ENCODE results near the gene LRRC23.

DNA sequence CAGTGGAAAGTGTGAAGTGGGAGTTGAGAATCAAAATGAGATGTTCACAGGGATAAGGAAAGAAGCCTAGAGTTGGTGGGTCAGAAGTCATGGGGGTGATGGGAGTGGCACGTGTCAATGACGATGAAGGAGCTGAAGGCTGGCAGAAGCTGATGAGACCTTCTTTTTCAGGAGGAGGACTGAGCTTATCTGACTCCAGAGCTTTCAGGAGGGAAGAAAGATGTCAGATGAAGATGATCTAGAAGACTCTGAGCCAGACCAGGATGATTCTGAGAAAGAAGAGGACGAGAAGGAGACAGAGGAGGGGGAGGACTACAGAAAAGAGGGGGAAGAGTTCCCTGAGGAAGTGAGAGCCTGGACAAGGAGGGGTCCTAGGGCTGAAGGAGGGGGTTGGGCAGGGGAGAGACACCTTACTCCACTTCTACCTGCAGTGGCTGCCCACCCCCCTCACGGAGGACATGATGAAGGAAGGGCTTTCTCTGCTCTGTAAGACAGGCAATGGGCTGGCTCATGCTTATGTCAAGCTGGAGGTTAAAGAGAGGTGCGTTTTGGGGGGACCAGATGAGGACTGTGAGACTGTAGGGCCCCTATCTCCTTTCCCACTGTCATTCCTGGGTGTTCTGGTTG, 905 bp downstream of the LRRC23 start:
- TF ChIP-seq, protein P1, sequence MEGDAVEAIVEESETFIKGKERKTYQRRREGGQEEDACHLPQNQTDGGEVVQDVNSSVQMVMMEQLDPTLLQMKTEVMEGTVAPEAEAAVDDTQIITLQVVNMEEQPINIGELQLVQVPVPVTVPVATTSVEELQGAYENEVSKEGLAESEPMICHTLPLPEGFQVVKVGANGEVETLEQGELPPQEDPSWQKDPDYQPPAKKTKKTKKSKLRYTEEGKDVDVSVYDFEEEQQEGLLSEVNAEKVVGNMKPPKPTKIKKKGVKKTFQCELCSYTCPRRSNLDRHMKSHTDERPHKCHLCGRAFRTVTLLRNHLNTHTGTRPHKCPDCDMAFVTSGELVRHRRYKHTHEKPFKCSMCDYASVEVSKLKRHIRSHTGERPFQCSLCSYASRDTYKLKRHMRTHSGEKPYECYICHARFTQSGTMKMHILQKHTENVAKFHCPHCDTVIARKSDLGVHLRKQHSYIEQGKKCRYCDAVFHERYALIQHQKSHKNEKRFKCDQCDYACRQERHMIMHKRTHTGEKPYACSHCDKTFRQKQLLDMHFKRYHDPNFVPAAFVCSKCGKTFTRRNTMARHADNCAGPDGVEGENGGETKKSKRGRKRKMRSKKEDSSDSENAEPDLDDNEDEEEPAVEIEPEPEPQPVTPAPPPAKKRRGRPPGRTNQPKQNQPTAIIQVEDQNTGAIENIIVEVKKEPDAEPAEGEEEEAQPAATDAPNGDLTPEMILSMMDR (conservative IDR thresholded peaks at IDR 0.05; ENCODE audit: low read depth, low read length): no peak
- no peak for TF ChIP-seq EZH2phosphoT487 (IDR thresholded peaks at IDR 0.05; ENCODE audit: borderline replicate concordance, low read length)

All from PC-3 (cell line).